Activated naive CD8-positive, alpha-beta T cell treated with anti-CD3 and anti-CD28 coated beads for 36 hours (primary cell): Measurements from ENCODE around the gene PRDX5. TPM values are rescaled to one million over a fixed set of nuclear protein-coding genes. Genes with fewer than 3 reads are reported as not detected.
"Not testable (repeated sequence)": the region's sequence is repeated elsewhere in the genome, so short reads cannot be mapped to it uniquely, and the experiment has no call there.

Source experiments
- DNase-seq: peaks from one replicate; pipeline ENCODE4 v3.0.0; 2021
- H3K27ac Mint-ChIP-seq: one replicate; pipeline ENCODE4 v1.8.0; 2022; ENCODE audit warnings: mild to moderate bottlenecking, moderate library complexity, mixed read lengths
- H3K27me3 Mint-ChIP-seq: one replicate; pipeline ENCODE4 v1.8.0; 2022; ENCODE audit warnings: mild to moderate bottlenecking, mixed read lengths
- H3K36me3 Mint-ChIP-seq: one replicate; pipeline ENCODE4 v1.8.0; 2021; ENCODE audit warnings: mild to moderate bottlenecking, mixed read lengths
- H3K4me1 Mint-ChIP-seq: one replicate; pipeline ENCODE4 v1.8.0; 2021; ENCODE audit warnings: mixed read lengths
- H3K4me3 Mint-ChIP-seq: one replicate; pipeline ENCODE4 v1.8.0; 2022; ENCODE audit warnings: mild to moderate bottlenecking, moderate library complexity, mixed read lengths
- H3K9me3 Mint-ChIP-seq: one replicate; pipeline ENCODE4 v1.8.0; 2022; ENCODE audit warnings: mixed read lengths
- total RNA-seq, 2 experiments: library from RNA; stranded (reverse); gene quantifications; one replicate each; pipeline ENCODE4 v1.2.3, GENCODE V29; 2021

PRDX5 gene
- total RNA-seq, 2 experiments from 2014 or later: 111 to 116 TPM

- not testable (repeated sequence) for DNase-seq, H3K27me3 Mint-ChIP-seq, H3K9me3 Mint-ChIP-seq
- peaks cover 31% of the 10 kb centered on the region for H3K4me1 Mint-ChIP-seq
- H3K4me3 Mint-ChIP-seq: peak overlapping the region; percentile 22
- peak overlapping the region; percentile 7 for H3K27ac Mint-ChIP-seq
- H3K36me3 Mint-ChIP-seq: peaks cover 17% of the 10 kb centered on the region
These were observed 10.1 kb upstream of the PRDX5 start for GRCh38 chr11:64307795-64308194.

- Mint-ChIP-seq H3K9me3 (no peaks in the 10 kb centered on the region), H3K4me1 (peaks cover 33% of the 10 kb centered on the region), H3K27me3 (no peaks in the 10 kb centered on the region), H3K27ac (peak overlapping the region; percentile 74), H3K36me3 (peaks cover 26% of the 10 kb centered on the region), H3K4me3 (no peak overlapping the region)
- no peak for DNase-seq
These were observed 5.0 kb upstream of the PRDX5 start for GRCh38 chr11:64312947-64313346.

GRCh38 chr11:64313491-64314145 is 4.3 kb upstream of the PRDX5 start:
- Mint-ChIP-seq H3K9me3 (no peaks in the 10 kb centered on the region), H3K4me1 (peaks cover 34% of the 10 kb centered on the region), H3K27ac (peak overlapping the region; percentile 74), H3K4me3 (no peak overlapping the region), H3K27me3 (no peaks in the 10 kb centered on the region), H3K36me3 (peaks cover 25% of the 10 kb centered on the region)
- no peak for DNase-seq

DNA sequence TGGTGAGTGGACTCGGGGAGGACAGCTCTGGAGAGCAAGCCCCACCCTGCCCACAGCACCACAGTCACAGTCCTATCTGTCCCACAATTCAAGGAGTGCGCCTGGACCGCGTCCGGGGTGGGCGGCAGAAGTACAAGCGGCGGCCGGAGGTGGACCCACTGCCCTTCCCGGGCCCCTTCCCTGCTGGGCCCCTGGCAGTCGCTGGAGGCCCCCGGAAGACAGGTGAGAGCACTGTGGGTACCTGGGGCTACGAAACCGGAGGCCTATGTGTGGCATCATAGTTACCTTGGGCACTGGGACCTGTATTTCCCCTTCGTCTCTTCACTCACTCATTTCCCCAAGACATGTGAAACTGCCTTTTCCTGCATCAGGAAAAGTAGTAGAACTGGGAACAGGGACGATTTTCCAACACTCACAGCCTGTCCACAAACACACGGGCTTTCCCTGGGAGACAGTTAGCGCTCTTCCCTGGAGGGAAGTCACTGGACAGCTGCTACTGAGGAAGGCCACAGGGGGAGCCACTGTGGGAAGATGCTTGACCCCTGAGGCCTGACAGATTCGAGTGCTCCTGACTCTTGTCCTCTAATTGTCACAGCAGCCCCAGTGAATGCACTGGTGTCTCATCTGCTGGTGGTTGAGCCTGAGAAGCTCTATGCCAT is 3.6 kb upstream of the PRDX5 start:
- peaks cover 39% of the 10 kb centered on the region for H3K4me1 Mint-ChIP-seq
- no peaks in the 10 kb centered on the region for H3K9me3 Mint-ChIP-seq
- H3K4me3 Mint-ChIP-seq: no peak overlapping the region
- DNase-seq: no peak
- H3K36me3 Mint-ChIP-seq: peaks cover 29% of the 10 kb centered on the region
- no peak overlapping the region for H3K27ac Mint-ChIP-seq
- no peaks in the 10 kb centered on the region for H3K27me3 Mint-ChIP-seq

GRCh38 chr11:64314805-64315561 is 2.9 kb upstream of the PRDX5 start:
- Mint-ChIP-seq H3K4me1 (peaks cover 43% of the 10 kb centered on the region), H3K36me3 (peaks cover 30% of the 10 kb centered on the region), H3K9me3 (no peaks in the 10 kb centered on the region), H3K4me3 (peak overlapping the region; percentile 7), H3K27me3 (no peaks in the 10 kb centered on the region), H3K27ac (peak overlapping the region; percentile 20)
- DNase-seq: no peak

DNA sequence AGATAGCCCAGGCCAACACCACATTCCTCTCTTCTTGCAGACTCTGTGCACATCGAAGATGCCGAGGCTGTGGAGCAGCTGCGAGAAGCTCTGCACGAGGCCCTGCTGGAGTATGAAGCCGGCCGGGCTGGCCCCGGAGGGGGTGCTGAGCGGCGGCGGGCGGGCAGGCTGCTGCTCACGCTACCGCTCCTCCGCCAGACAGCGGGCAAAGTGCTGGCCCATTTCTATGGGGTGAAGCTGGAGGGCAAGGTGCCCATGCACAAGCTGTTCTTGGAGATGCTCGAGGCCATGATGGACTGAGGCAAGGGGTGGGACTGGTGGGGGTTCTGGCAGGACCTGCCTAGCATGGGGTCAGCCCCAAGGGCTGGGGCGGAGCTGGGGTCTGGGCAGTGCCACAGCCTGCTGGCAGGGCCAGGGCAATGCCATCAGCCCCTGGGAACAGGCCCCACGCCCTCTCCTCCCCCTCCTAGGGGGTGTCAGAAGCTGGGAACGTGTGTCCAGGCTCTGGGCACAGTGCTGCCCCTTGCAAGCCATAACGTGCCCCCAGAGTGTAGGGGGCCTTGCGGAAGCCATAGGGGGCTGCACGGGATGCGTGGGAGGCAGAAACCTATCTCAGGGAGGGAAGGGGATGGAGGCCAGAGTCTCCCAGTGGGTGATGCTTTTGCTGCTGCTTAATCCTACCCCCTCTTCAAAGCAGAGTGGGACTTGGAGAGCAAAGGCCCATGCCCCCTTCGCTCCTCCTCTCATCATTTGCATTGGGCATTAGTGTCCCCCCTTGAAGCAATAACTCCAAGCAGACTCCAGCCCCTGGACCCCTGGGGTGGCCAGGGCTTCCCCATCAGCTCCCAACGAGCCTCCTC is 2.0 kb upstream of the PRDX5 start:
- peaks cover 30% of the 10 kb centered on the region for H3K36me3 Mint-ChIP-seq
- H3K4me1 Mint-ChIP-seq: peaks cover 44% of the 10 kb centered on the region
- H3K4me3 Mint-ChIP-seq: peak overlapping the region; percentile 94
- H3K27ac Mint-ChIP-seq: peak overlapping the region; percentile 100
- H3K9me3 Mint-ChIP-seq, DNase-seq, H3K27me3 Mint-ChIP-seq: not testable (repeated sequence)

GRCh38 chr11:64316672-64317324 is 1.1 kb upstream of the PRDX5 start:
- Mint-ChIP-seq H3K9me3 (no peaks in the 10 kb centered on the region), H3K27ac (peak overlapping the region; percentile 100), H3K27me3 (no peaks in the 10 kb centered on the region), H3K4me1 (peaks cover 47% of the 10 kb centered on the region), H3K4me3 (peak overlapping the region; percentile 94), H3K36me3 (peaks cover 33% of the 10 kb centered on the region)
- no peak for DNase-seq

- DNase-seq: peak; percentile 95
- Mint-ChIP-seq H3K9me3 (no peaks in the 10 kb centered on the region), H3K27ac (peak within 1 kb of the TSS; percentile 100), H3K4me1 (peaks cover 48% of the 10 kb centered on the region), H3K27me3 (no peaks in the 10 kb centered on the region), H3K36me3 (peaks cover 35% of the 10 kb centered on the region), H3K4me3 (peak within 1 kb of the TSS; percentile 94)
These were observed 478 bp upstream of the PRDX5 start, which contains the start of gene TRMT112 for GRCh38 chr11:64317325-64317960. Gene TRMT112 (minus strand): TSS chr11:64317559. CDS start chr11:64317526, 33 bp downstream.

- H3K36me3 Mint-ChIP-seq: peaks cover 30% of the 10 kb centered on the region
- H3K4me3 Mint-ChIP-seq: peak overlapping the region; percentile 94
- H3K27me3 Mint-ChIP-seq: no peaks in the 10 kb centered on the region
- H3K4me1 Mint-ChIP-seq: peaks cover 40% of the 10 kb centered on the region
- DNase-seq: no peak
- H3K9me3 Mint-ChIP-seq: no peaks in the 10 kb centered on the region
- peak overlapping the region; percentile 100 for H3K27ac Mint-ChIP-seq
These were observed 1.1 kb downstream of the PRDX5 start for GRCh38 chr11:64318766-64319761.

DNA sequence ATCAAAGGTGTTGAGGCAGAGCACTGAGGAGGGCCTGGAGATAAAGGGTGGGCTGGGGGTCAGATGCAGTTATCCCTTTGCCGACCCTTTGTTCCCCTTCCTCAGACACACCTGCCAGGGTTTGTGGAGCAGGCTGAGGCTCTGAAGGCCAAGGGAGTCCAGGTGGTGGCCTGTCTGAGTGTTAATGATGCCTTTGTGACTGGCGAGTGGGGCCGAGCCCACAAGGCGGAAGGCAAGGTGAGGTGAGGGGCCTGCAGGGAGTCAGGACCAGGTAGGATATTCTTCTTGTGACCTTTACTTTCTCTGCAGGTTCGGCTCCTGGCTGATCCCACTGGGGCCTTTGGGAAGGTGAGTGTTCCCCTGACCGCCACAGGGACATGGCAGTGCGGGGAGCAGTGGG is 2.6 kb downstream of the PRDX5 start:
- H3K36me3 Mint-ChIP-seq: peaks cover 27% of the 10 kb centered on the region
- no peak overlapping the region for H3K27ac Mint-ChIP-seq
- H3K4me3 Mint-ChIP-seq: peak overlapping the region; percentile 29
- H3K27me3 Mint-ChIP-seq: no peaks in the 10 kb centered on the region
- no peak for DNase-seq
- no peaks in the 10 kb centered on the region for H3K9me3 Mint-ChIP-seq
- peaks cover 33% of the 10 kb centered on the region for H3K4me1 Mint-ChIP-seq

- Mint-ChIP-seq H3K4me1 (peaks cover 33% of the 10 kb centered on the region), H3K9me3 (no peaks in the 10 kb centered on the region), H3K27ac (peak overlapping the region; percentile 27), H3K27me3 (no peaks in the 10 kb centered on the region), H3K4me3 (no peak overlapping the region), H3K36me3 (peaks cover 27% of the 10 kb centered on the region)
- DNase-seq: no peak
These were observed 3.1 kb downstream of the PRDX5 start for GRCh38 chr11:64321026-64321425.

DNA sequence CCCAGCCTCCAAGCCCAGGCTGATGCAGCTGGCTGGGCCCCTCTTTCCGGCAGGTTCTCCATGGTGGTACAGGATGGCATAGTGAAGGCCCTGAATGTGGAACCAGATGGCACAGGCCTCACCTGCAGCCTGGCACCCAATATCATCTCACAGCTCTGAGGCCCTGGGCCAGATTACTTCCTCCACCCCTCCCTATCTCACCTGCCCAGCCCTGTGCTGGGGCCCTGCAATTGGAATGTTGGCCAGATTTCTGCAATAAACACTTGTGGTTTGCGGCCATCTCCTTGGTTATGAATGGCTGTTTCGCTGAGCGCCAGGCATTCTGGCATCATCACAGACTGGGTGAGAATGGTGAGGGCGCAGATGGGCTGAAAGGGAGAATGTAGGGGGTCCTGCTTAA is 3.6 kb downstream of the PRDX5 start:
- H3K27ac Mint-ChIP-seq: no peak overlapping the region
- peaks cover 29% of the 10 kb centered on the region for H3K4me1 Mint-ChIP-seq
- no peak for DNase-seq
- H3K9me3 Mint-ChIP-seq: no peaks in the 10 kb centered on the region
- no peak overlapping the region for H3K4me3 Mint-ChIP-seq
- H3K36me3 Mint-ChIP-seq: peaks cover 23% of the 10 kb centered on the region
- no peaks in the 10 kb centered on the region for H3K27me3 Mint-ChIP-seq

GRCh38 chr11:64322925-64323260 is 5.0 kb downstream of the PRDX5 start:
- no peak overlapping the region for H3K4me3 Mint-ChIP-seq
- DNase-seq: no peak
- no peaks in the 10 kb centered on the region for H3K9me3 Mint-ChIP-seq
- H3K27me3 Mint-ChIP-seq: no peaks in the 10 kb centered on the region
- H3K36me3 Mint-ChIP-seq: peaks cover 12% of the 10 kb centered on the region
- H3K27ac Mint-ChIP-seq: no peak overlapping the region
- peaks cover 23% of the 10 kb centered on the region for H3K4me1 Mint-ChIP-seq
